Measurements from ENCODE around the gene PHLDA3.
"Not testable (repeated sequence)": the region's sequence is repeated elsewhere in the genome, so short reads cannot be mapped to it uniquely, and the experiment has no call there.

Gene PHLDA3

GRCh38 chr1:201503397-201504176, 34.6 kb upstream of the PHLDA3 start:
- no peak for DNase-seq

DNA sequence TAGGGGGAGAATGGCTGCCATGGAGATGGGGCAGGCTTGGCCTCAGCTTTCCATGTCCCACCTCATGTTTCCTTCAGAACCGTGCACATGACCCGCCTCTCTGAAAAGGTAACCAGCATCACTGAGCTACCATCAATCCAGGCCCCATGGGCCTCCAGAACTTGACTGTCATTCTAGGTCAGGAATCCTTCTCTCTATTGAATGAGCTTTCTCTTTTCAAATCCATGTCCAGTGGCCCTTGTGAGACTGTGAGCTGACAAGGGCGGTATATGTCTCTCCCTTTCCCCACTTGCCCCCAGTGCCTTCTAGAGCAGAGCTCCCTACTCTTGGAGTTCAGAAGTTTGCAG, 33.5 kb upstream of the PHLDA3 start:
- DNase-seq = no peak

- no peak for DNase-seq
Observed at GRCh38 chr1:201501812-201502510, 33.0 kb upstream of the PHLDA3 start.

DNA sequence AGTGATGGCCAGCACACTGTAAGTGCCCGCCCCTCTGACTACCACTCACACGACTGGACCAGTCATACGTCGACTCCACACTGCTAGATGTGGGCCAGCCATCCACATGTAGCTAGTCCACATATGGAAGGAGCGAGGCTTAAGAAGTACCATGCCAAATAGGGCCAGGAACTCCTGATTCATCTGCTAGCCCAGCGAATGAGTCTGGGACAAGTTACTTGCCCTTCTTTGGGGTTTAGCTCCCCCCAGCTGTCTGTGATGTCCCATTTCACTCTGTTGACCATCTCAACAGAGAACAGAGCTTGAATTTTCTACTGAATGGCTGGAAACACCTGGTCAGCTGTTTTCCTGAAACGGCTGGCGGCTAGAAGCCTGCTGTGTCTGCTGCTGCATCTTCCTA, 32.2 kb upstream of the PHLDA3 start:
- no peak for DNase-seq

DNA sequence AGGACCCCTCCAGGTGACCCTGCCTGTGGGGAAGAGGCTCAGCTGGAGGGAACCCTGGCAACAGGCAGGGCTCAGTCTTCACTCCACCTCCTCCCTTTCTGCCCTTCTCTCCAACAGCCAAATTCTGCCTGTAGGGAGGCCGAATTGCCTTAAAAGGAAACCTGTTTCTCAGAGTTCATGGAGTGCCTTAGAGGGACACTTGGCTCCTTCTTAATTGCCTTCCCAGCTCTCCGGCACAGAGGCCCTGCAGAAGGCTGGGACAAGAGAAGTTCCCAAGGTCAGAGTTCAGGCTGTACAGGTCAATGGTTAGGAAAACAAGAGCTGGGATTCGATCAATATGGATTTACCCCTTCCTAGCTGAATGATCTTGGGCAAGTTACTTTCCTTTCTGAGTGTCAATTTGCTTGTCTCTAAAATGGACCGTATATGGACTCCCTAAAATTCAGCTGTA, 31.7 kb upstream of the PHLDA3 start:
- DNase-seq = no peak

DNA sequence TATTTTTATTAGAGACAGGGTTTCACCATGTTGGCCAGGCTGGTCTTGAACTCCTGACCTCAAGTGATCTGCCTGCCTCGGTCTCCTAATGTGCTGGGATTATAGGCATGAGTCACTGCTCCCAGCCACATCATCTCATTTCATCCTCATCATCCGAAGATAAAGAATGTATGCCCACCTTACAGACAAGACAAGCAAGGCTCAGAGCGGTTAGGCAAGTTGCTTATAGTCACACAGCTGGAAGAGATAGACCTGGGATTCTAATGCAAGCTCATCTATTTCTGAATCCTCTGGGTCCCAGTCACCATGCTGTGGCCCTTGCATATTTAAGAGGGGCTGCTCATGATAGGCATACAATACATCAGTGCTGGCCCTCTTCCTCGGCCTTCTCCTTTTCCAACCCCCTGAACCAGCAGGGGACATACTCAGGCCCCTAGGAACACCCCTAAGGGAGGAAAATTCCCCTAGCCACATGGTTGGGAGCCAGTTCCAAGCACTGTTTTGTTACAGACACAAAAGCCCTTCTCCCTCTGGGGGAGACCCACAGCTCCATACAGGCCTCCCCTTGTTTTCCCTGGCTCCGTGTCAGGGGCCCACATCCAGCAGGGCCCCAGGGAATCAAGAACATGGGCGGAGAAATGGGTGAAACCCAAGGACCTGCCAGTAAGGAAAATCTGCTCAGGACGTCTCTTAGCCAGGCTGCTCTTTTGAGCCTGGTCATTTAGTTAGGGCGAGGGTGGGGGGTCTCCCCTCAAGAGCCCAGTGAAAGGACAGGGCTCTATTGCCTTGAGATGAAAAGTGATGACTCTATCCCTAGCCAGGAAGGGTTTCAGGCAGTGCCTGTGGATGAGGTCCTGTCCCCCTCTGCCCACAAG, 31.0 kb upstream of the PHLDA3 start:
- DNase-seq = no peak

- no peak for DNase-seq
Observed at GRCh38 chr1:201499191-201499590, 30.2 kb upstream of the PHLDA3 start.

DNA sequence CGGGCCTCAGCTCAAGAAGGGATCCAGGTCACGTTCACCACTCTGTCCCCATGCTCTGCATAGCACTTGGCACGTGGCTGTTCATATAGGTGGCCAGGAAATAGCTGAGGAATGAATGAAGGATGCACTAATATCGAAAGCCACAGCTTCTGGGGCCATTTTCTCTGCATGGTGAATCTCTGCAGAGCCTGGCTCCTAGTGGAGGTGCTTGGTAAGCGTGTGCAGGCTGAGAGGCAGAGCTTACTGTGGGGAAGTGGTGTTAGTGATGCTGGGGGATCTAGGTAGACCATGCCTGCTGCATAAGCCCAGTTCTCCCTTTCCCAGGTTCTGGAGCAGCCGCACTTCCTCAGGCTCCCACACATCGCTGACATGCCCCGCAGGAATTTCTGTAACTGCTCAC, 29.6 kb upstream of the PHLDA3 start:
- no peak for DNase-seq

DNA sequence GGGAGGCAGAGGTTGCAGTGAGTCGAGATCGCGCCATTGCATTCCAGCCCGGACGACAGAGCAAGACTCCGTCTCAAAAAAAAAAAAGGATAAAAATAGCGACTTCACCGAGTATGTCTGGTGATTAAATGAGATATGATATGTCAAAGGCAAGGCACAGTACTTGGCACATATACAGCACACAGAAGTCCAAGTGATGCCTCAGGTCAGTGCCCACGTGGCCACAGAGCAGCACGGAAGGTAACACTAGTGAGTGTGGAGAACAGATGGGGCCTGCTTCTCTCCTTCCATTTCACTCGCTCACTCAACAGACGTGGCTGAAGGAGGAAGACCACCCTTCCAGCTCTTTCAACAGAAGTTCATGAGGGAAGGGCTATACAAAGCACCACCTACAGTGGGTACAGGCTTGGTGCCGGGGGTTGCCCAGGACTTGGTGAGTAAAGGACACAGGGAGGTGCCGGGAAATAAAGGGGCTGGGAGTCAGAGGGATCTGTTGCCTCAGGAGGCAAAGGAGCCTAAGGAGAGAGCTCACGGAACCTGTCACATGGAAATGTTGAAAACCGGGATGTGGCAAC, 29.0 kb upstream of the PHLDA3 start:
- no peak for DNase-seq

GRCh38 chr1:201496296-201496690, 27.3 kb upstream of the PHLDA3 start:
- DNase-seq = no peak

- no peak for DNase-seq
Observed at GRCh38 chr1:201495551-201496295, 26.7 kb upstream of the PHLDA3 start.

DNA sequence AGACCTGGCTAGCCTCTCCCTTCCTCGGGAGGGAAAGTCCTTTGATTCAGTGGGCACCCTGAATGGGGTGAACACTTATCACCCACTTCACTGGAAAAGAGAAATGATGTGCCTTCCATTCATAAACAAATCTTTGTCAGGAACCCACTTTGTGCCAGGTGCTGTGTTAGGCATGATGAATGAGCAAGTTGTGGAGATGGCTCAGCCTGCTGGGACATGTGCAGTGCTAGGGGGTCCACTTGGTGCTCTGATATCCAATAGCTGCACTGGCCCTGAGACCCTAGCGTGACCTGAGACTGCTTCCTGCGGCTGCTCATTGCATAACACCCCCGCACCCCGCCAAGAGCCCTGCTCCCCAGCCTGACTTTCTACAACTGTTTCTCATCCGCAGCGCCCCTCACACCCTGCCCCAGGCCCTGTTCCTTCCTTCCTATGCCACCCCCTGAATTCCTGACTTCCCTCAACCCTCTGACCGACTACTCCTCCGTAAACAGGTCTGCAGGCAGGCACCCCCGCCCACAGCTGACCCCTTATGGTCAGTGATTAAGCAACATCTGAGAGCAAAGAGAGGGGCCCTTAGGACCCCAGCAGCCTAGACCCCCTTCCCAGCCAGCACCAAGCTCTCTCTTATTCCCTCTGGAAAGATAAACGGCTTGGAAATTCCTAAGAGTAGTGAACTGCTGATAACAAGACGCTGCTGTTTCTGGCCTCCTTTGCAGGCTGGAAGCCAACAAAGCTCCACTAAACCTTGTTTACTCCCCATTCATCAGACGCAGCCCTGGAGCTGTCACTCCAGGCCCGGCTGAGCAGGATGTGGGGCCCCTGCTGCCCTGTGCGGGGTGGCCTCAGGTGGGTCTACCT, 25.0 kb upstream of the PHLDA3 start:
- DNase-seq = no peak

DNA sequence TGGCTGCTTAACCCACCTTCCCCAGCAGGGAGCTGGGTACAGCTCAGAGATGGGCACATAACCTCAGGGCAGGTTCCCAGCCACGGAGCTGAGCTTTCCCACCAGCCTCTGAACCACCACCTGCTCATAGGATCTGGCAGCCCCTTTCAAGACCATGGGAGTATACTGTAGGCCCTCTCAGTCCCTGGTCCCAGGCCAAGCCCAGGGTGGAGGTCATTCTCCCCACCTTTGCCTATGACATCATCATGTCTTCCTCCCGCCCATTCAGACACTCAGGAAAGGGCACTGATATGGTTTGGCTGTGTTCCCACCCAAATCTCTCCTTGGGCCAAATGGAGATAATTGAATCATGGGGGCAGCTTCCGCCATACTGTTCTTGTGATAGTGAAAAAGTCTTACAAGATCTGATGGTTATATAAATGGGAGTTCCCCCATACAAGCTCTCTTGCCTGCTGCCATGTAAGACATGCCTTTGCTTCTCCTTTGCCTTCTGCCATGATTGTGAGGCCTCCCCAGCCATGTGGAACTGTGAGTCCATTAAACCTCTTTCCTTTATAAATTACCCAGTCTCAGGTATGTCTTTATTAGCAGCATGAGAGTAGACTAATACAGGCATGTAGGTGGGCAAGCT, 24.2 kb upstream of the PHLDA3 start:
- DNase-seq = not testable (repeated sequence)

DNA sequence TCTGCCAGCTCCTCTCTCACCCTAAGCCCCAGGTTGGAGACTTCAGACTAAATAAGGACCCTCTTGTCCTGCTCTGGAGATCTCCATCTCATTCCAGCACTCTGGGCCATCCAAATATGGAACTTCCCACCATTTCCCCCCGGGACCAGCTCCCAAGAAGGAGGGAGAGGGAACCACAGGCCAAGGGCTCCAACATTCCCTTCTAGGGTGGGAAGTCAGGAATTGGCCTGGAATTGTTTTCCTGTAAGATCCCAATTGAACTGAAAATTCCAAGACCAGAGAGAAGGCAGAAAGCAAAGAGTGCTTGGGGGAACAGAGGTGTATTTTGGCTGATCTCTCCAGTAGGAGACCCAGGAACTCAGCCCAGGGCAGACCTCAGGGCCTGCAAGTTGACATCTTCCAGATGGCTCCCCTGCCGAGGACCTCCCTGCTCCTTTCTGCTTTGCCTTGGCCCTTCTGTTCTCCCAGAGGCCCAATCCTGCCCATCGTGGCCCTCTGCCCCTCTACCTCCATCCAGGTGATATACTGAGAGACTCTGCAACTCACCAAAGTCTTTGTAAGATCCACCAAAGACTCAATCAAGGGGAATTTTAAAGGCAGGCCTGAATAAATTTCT, 23.0 kb upstream of the PHLDA3 start:
- DNase-seq = no peak

- no peak for DNase-seq
Observed at GRCh38 chr1:201490708-201491131, 21.7 kb upstream of the PHLDA3 start.

GRCh38 chr1:201489643-201490261, 20.8 kb upstream of the PHLDA3 start:
- no peak for DNase-seq

DNA sequence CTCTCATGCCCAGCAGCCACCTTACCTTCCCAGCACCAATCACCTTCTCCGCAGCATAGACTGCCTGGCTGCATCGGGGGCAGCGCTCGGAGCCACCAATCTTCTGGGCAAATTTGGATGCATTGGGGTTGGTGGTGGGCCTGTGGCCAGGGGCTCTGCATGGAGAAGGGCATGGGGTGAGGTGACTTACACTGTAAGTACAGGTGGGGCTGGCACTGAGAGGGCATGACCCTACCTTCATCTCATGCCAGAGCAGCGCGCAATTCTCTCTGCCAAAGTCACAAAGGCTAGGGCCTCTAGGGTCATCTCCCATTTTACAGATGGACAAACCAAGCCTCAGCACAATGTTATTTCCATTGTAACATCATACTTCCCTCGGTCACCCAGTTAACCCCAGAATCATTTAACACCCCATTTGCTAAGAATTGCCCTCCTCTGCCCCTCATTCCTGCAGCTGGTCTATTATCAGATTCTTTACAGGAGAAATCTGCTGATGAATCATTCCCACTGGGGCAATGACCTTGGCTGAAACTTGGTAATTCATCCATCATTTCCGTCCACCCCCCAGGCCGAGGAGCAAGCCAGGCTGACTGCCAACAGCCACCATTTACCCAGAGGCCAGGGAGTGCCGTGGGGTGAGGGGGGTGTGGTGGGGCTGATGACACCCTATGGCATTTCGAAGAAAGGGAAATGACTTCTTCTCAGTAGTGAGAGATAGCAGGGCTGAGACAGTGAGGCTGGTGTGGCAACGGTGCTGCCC, 20.0 kb upstream of the PHLDA3 start:
- DNase-seq = no peak

GRCh38 chr1:201487742-201488141, 18.8 kb upstream of the PHLDA3 start:
- DNase-seq = no peak

- DNase-seq = no peak
Observed at GRCh38 chr1:201486187-201486586, 17.2 kb upstream of the PHLDA3 start.
